Nephron (organoid): ENCODE measurements around the gene MAD1L1.
"Not testable (repeated sequence)": the region's sequence is repeated elsewhere in the genome, so short reads cannot be mapped to it uniquely, and the experiment has no call there.

Experiments used
- H3K27ac Mint-ChIP-seq, 3 experiments: 2 replicates each; pipeline ENCODE4 v1.8.0; 2020; ENCODE audit warnings: mixed read lengths in 3 of 3, mild to moderate bottlenecking in 2 of 3, moderate library complexity in 1 of 3
- H3K27me3 Mint-ChIP-seq: 2 replicates; pipeline ENCODE4 v1.8.0; 2021; ENCODE audit warnings: low read depth, mild to moderate bottlenecking, moderate library complexity, mixed read lengths
- H3K36me3 Mint-ChIP-seq: 2 replicates; pipeline ENCODE4 v1.8.0; 2020; ENCODE audit warnings: low read depth, mixed read lengths
- H3K4me1 Mint-ChIP-seq: 2 replicates; pipeline ENCODE4 v1.8.0; 2020; ENCODE audit warnings: mixed read lengths
- H3K4me3 Mint-ChIP-seq, 3 experiments: 2 replicates each; pipeline ENCODE4 v1.8.0; 2020; ENCODE audit warnings: mild to moderate bottlenecking in 3 of 3, mixed read lengths in 3 of 3, moderate library complexity in 2 of 3
- H3K9me3 Mint-ChIP-seq: 2 replicates; pipeline ENCODE4 v1.8.0; 2020; ENCODE audit warnings: mixed read lengths
- CTCF ChIP-seq, 3 experiments: fragments of 200-600 bp; sonication (generic); IDR thresholded peaks; one replicate each; pipeline ENCODE4 v1.5.0; 2021; ENCODE audit warnings: antibody characterized with exemption in 3 of 3; ENCODE audit not compliant: unreplicated experiment in 3 of 3

MAD1L1 gene

GRCh38 chr7:1883031-1883761 is 349.5 kb downstream of the MAD1L1 start:
- Mint-ChIP-seq H3K9me3 (peaks cover 5% of the 10 kb centered on the region), H3K27me3 (no peaks in the 10 kb centered on the region), H3K27ac (no peak overlapping the region), H3K4me1 (no peaks in the 10 kb centered on the region), H3K36me3 (peaks cover 16% of the 10 kb centered on the region), H3K4me3 (no peak overlapping the region)
- no peak for TF ChIP-seq CTCF (IDR thresholded peaks at IDR 0.05; ENCODE audit: unreplicated experiment in 3 of 3)

- no peak for TF ChIP-seq CTCF (IDR thresholded peaks at IDR 0.05; ENCODE audit: unreplicated experiment in 3 of 3)
- Mint-ChIP-seq H3K27ac (no peak overlapping the region), H3K9me3 (peaks cover 7% of the 10 kb centered on the region), H3K36me3 (peaks cover 9% of the 10 kb centered on the region), H3K4me1 (no peaks in the 10 kb centered on the region), H3K27me3 (no peaks in the 10 kb centered on the region), H3K4me3 (no peak overlapping the region)
Measured at GRCh38 chr7:1882451-1882850, 350.3 kb downstream of the MAD1L1 start.

GRCh38 chr7:1881946-1882345 is 350.8 kb downstream of the MAD1L1 start:
- TF ChIP-seq CTCF (IDR thresholded peaks at IDR 0.05; ENCODE audit: unreplicated experiment in 3 of 3): no peak
- H3K9me3 Mint-ChIP-seq: peaks cover 7% of the 10 kb centered on the region
- no peak overlapping the region for H3K4me3 Mint-ChIP-seq
- peaks cover 7% of the 10 kb centered on the region for H3K36me3 Mint-ChIP-seq
- H3K27ac Mint-ChIP-seq: no peak overlapping the region
- H3K4me1 Mint-ChIP-seq: no peaks in the 10 kb centered on the region
- no peaks in the 10 kb centered on the region for H3K27me3 Mint-ChIP-seq

- H3K9me3 Mint-ChIP-seq: not testable (repeated sequence)
Measured at GRCh38 chr7:1876641-1877040, 356.1 kb downstream of the MAD1L1 start.

GRCh38 chr7:1875392-1876199 is 357.1 kb downstream of the MAD1L1 start:
- H3K27me3 Mint-ChIP-seq, H3K9me3 Mint-ChIP-seq, H3K27ac Mint-ChIP-seq, H3K4me1 Mint-ChIP-seq, H3K36me3 Mint-ChIP-seq: not testable (repeated sequence)
- peak overlapping the region in 1 of 3 experiments; percentile 2 for H3K4me3 Mint-ChIP-seq
- peak; percentile 29 to 52 (median 33) for TF ChIP-seq CTCF (IDR thresholded peaks at IDR 0.05; ENCODE audit: unreplicated experiment in 3 of 3)

More at GRCh38 chr7:1876641-1877040, 356.1 kb downstream of the MAD1L1 start:
- H3K27ac Mint-ChIP-seq, H3K27me3 Mint-ChIP-seq, H3K36me3 Mint-ChIP-seq, H3K4me3 Mint-ChIP-seq, H3K4me1 Mint-ChIP-seq: not testable (repeated sequence)

- not testable (repeated sequence) for H3K27ac Mint-ChIP-seq, H3K27me3 Mint-ChIP-seq, H3K4me1 Mint-ChIP-seq, H3K9me3 Mint-ChIP-seq, H3K36me3 Mint-ChIP-seq
- peak overlapping the region in 1 of 3 experiments; percentile 2 for H3K4me3 Mint-ChIP-seq
Measured at GRCh38 chr7:1874590-1875391, 358.0 kb downstream of the MAD1L1 start.
